ENCODE results near the gene JAG1. TPM values are rescaled to one million over a fixed set of nuclear protein-coding genes. Genes with fewer than 3 reads are reported as not detected.

JAG1 gene
- total and polyA plus RNA-seq, 2 donors (not counting 3 experiments of a cell fraction or from before 2014, with no cell fraction given) = 19.7 to 37.0 TPM

DNA sequence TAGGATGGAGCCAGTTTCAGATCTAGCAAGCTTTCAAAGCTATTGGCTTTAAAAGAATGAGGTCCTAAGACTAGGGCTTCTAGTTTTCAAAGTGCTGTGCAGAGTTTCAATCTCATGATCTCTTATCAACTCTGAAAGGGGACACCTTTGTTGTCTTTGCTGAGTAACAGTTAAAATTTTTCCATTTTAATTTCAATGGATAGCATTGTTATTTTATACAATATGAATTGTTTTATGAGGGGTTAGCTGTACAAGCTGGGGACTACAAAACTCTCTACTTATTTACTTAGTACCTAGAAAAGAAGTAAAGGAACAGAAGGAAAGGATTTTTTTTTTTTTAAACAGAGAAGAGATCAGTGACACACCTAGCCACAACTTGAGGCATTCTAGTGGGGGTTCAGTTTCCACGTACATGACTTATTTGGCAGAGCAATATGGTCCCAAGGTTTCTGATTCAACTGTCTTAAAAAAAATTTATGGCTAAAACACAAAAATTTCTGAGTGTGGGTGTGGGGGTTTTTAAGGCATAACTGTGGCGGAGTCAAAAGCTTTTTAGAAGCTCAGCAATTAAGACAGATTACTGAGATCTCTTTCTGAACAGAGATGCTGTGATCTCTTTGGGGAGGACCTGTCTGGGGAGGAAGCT is 46.1 kb upstream of the JAG1 start:
- no peak for DNase-seq (ENCODE audit: low read depth, low spot score)
- Histone ChIP-seq H3K9ac (replicated peaks; ENCODE audit: extremely low read depth, insufficient read depth, low read length) (no peak overlapping the region), H3K4me2 (ENCODE audit: insufficient read depth, low read length) (no peak overlapping the region), H3K4me3 (replicated peaks in 1 of 3; ENCODE audit: insufficient read depth in 1 of 3, low read depth in 1 of 3, low read length in 3 of 3) (no peak overlapping the region), H3K27ac (ENCODE audit: insufficient read depth, low read depth, low read length) (no peak overlapping the region), H4K20me1 (replicated peaks; ENCODE audit: control insufficient read depth, extremely low read depth, insufficient read depth, low read length) (no peaks in the 10 kb centered on the region), H3K4me1 (ENCODE audit: control insufficient read depth, extremely low read depth, insufficient read depth, low read length) (peaks cover 21% of the 10 kb centered on the region), H3K9me3 (replicated peaks; ENCODE audit: control insufficient read depth, insufficient read depth, low read length) (no peaks in the 10 kb centered on the region), H2AFZ (ENCODE audit: low read depth, low read length) (no peak overlapping the region), H3K36me3 (ENCODE audit: control insufficient read depth in 2 of 2, extremely low read depth in 1 of 2, insufficient read depth in 2 of 2, low read length in 2 of 2) (no peaks in the 10 kb centered on the region), H3K27me3 (ENCODE audit: control insufficient read depth in 2 of 2, insufficient read depth in 2 of 2, low read length in 2 of 2) (no peaks in the 10 kb centered on the region), H3K9me1 (replicated peaks; ENCODE audit: control insufficient read depth, extremely low read depth, insufficient read depth, low read length) (no peaks in the 10 kb centered on the region), H3K79me2 (ENCODE audit: control insufficient read depth, insufficient read depth, low read length) (no peaks in the 10 kb centered on the region)
- ChIA-PET POLR2A (no interaction called here), CTCF (interaction anchor here (1.2 to 1.4 kb wide), 2 partner anchors 20 to 167 kb away, joined by 3 to 4 read pairs; no protein-coding TSS in a partner anchor)
- TF ChIP-seq FOS (IDR thresholded peaks at IDR 0.05; ENCODE audit: borderline replicate concordance, insufficient read depth, low read length) (no peak), JUN (IDR thresholded peaks at IDR 0.05; ENCODE audit: borderline replicate concordance, insufficient read depth, insufficient read length, low read depth) (no peak), POLR2AphosphoS5 (IDR thresholded peaks at IDR 0.05; ENCODE audit: insufficient read depth, low read depth, low read length) (no peak), GATA2 (IDR thresholded peaks at IDR 0.05; ENCODE audit: insufficient read depth, insufficient read length, low read depth, low read length) (no peak), MYC (IDR thresholded peaks at IDR 0.05; ENCODE audit: low read depth, low read length) (no peak), EZH2 (IDR thresholded peaks at IDR 0.05; ENCODE audit: borderline replicate concordance, low read depth, low read length, severe bottlenecking) (no peak), POLR2A (IDR thresholded peaks at IDR 0.05; ENCODE audit: low read depth, low read length) (no peak)
- TF ChIP-seq, protein P1, sequence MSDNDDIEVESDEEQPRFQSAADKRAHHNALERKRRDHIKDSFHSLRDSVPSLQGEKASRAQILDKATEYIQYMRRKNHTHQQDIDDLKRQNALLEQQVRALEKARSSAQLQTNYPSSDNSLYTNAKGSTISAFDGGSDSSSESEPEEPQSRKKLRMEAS (IDR thresholded peaks at IDR 0.05; ENCODE audit: insufficient read depth, insufficient read length) = no peak
- TF ChIP-seq, protein P2, sequence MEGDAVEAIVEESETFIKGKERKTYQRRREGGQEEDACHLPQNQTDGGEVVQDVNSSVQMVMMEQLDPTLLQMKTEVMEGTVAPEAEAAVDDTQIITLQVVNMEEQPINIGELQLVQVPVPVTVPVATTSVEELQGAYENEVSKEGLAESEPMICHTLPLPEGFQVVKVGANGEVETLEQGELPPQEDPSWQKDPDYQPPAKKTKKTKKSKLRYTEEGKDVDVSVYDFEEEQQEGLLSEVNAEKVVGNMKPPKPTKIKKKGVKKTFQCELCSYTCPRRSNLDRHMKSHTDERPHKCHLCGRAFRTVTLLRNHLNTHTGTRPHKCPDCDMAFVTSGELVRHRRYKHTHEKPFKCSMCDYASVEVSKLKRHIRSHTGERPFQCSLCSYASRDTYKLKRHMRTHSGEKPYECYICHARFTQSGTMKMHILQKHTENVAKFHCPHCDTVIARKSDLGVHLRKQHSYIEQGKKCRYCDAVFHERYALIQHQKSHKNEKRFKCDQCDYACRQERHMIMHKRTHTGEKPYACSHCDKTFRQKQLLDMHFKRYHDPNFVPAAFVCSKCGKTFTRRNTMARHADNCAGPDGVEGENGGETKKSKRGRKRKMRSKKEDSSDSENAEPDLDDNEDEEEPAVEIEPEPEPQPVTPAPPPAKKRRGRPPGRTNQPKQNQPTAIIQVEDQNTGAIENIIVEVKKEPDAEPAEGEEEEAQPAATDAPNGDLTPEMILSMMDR (IDR thresholded peaks at IDR 0.05; ENCODE audit: extremely low read depth in 1 of 2, insufficient read depth in 1 of 2, low read depth in 1 of 2, low read length in 2 of 2) = no peak
- dilution Hi-C loops (cut with MboI; ENCODE audit: extremely low pct_ligation_motif_present, low sequenced_read_pairs) (no loop called here), intact Hi-C loops (cut with micrococcal nuclease) (no loop called here)
- FAIRE-seq = no peak
- no TSS peak for BruUV-seq (replicated peaks)

Measured in endothelial cell of umbilical vein (primary cell).